Measurements from ENCODE around the gene JADE2.

DNA sequence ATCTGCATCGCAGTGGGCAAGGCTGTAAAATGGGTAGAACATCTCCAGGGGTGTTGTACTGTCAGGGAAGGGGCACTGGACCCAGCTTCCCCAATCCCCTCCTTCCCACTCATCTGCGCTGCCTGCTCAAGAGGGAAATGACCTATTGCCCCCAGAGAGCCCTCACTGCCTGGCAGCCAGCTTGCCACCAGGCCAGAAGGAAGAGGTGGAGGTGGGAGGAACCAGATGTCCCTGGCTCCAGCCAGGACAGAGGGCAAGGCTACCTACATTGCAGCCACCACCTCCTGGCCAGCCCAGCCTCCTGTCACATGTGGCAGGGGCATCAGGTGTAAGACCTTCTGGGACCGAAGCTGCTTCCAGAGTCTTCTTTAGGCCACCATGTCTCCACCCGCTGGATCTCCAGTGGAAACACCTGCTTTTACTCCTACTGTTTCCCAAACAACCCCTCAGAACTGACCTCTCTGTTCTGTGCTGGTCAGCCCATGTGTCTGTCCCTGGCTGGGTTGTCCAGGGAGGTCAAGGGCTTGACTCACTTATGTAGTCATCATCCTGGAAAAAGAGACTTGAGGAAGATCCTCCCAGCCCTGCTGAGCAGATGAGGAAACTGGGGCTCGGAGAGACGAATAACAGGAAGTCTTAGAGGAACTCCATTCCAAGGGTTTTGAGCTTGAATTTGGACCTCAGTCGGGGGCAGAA, 42.3 kb downstream of the JADE2 start:
- TF ChIP-seq ZBTB7A (tag by site-specific recombination; IDR thresholded peaks at IDR 0.05; ENCODE audit: low read depth) (no peak), ZNF146 (tag by site-specific recombination; IDR thresholded peaks at IDR 0.05) (no peak), ZNF555 (tag by site-specific recombination; conservative IDR thresholded peaks at IDR 0.05) (no peak), SALL2 (tag by site-specific recombination; IDR thresholded peaks at IDR 0.05; ENCODE audit: borderline replicate concordance) (no peak), ZNF747 (tag by site-specific recombination; IDR thresholded peaks at IDR 0.05) (no peak), YY1 (tag by site-specific recombination; IDR thresholded peaks at IDR 0.05) (no peak), ZNF274 (IDR thresholded peaks at IDR 0.05; ENCODE audit: low read length) (no peak), ZNF274 (tag by site-specific recombination; IDR thresholded peaks at IDR 0.05; ENCODE audit: borderline replicate concordance) (no peak), ZNF133 (tag by site-specific recombination; IDR thresholded peaks at IDR 0.05) (no peak)
- TF ChIP-seq, protein P1, sequence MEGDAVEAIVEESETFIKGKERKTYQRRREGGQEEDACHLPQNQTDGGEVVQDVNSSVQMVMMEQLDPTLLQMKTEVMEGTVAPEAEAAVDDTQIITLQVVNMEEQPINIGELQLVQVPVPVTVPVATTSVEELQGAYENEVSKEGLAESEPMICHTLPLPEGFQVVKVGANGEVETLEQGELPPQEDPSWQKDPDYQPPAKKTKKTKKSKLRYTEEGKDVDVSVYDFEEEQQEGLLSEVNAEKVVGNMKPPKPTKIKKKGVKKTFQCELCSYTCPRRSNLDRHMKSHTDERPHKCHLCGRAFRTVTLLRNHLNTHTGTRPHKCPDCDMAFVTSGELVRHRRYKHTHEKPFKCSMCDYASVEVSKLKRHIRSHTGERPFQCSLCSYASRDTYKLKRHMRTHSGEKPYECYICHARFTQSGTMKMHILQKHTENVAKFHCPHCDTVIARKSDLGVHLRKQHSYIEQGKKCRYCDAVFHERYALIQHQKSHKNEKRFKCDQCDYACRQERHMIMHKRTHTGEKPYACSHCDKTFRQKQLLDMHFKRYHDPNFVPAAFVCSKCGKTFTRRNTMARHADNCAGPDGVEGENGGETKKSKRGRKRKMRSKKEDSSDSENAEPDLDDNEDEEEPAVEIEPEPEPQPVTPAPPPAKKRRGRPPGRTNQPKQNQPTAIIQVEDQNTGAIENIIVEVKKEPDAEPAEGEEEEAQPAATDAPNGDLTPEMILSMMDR (tag by site-specific recombination; IDR thresholded peaks at IDR 0.05) = no peak
- TF ChIP-seq, protein P2, sequence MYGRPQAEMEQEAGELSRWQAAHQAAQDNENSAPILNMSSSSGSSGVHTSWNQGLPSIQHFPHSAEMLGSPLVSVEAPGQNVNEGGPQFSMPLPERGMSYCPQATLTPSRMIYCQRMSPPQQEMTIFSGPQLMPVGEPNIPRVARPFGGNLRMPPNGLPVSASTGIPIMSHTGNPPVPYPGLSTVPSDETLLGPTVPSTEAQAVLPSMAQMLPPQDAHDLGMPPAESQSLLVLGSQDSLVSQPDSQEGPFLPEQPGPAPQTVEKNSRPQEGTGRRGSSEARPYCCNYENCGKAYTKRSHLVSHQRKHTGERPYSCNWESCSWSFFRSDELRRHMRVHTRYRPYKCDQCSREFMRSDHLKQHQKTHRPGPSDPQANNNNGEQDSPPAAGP (tag by site-specific recombination; IDR thresholded peaks at IDR 0.05) = no peak
- TF ChIP-seq, protein P3, sequence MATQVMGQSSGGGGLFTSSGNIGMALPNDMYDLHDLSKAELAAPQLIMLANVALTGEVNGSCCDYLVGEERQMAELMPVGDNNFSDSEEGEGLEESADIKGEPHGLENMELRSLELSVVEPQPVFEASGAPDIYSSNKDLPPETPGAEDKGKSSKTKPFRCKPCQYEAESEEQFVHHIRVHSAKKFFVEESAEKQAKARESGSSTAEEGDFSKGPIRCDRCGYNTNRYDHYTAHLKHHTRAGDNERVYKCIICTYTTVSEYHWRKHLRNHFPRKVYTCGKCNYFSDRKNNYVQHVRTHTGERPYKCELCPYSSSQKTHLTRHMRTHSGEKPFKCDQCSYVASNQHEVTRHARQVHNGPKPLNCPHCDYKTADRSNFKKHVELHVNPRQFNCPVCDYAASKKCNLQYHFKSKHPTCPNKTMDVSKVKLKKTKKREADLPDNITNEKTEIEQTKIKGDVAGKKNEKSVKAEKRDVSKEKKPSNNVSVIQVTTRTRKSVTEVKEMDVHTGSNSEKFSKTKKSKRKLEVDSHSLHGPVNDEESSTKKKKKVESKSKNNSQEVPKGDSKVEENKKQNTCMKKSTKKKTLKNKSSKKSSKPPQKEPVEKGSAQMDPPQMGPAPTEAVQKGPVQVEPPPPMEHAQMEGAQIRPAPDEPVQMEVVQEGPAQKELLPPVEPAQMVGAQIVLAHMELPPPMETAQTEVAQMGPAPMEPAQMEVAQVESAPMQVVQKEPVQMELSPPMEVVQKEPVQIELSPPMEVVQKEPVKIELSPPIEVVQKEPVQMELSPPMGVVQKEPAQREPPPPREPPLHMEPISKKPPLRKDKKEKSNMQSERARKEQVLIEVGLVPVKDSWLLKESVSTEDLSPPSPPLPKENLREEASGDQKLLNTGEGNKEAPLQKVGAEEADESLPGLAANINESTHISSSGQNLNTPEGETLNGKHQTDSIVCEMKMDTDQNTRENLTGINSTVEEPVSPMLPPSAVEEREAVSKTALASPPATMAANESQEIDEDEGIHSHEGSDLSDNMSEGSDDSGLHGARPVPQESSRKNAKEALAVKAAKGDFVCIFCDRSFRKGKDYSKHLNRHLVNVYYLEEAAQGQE (tag by site-specific recombination; IDR thresholded peaks at IDR 0.05) = no peak
